ENCODE results near the gene CLIP2. TPM values are rescaled to one million over a fixed set of nuclear protein-coding genes. Genes with fewer than 3 reads are reported as not detected.

Gene CLIP2
- total and polyA plus RNA-seq, 2 of the 8 experiments (the other 6 are each of a cell fraction or from before 2014, with no cell fraction given) = 8.3 to 41.5 TPM

GRCh38 chr7:74266191-74266963 is 22.8 kb upstream of the CLIP2 start:
- H4K8ac ChIP-seq (ENCODE audit: extremely low read depth, insufficient read depth, low read length) = no peak overlapping the region
- H3K79me1 ChIP-seq (ENCODE audit: low read depth, low read length) = no peaks in the 10 kb centered on the region
- no peak overlapping the region for H3K14ac ChIP-seq (ENCODE audit: insufficient read length)
- H3K9me3 ChIP-seq (ENCODE audit: insufficient read depth in 2 of 2, low read depth in 1 of 2, low read length in 1 of 2) = no peaks in the 10 kb centered on the region
- WGBS, 2 experiments (ENCODE audit: extremely low coverage in 1 of 2, insufficient coverage in 1 of 2, insufficient read length in 1 of 2, insufficient replicate concordance in 2 of 2, low coverage in 1 of 2, low lambda C conversion rate in 2 of 2, missing lambda C conversion rate in 1 of 2) = 85% methylated on average over 7 of the region's 7 CpGs; no CpG with 5 or more reads in 1 of the 2 experiments
- H3K4me1 ChIP-seq (replicated peaks in 1 of 4; ENCODE audit: control insufficient read depth in 3 of 4, insufficient read depth in 4 of 4, low read length in 3 of 4) = no peaks in the 10 kb centered on the region; a peak in 1 of 7 replicates
- no peak overlapping the region; the same call in 1 of the 2 replicates for H2BK12ac ChIP-seq (ENCODE audit: low read depth, low read length)
- H2AK5ac ChIP-seq (ENCODE audit: low read depth, low read length) = no peak overlapping the region
- H4K91ac ChIP-seq (replicated peaks; ENCODE audit: insufficient read length, low read length) = no peak overlapping the region
- no peak overlapping the region for H2BK15ac ChIP-seq (ENCODE audit: low read length)
- no peak overlapping the region for H3K4ac ChIP-seq (replicated peaks; ENCODE audit: insufficient read length, low read depth, low read length)
- no peak overlapping the region for H2BK5ac ChIP-seq (ENCODE audit: low read depth, low read length)
- POLR2A ChIA-PET (ENCODE audit: partially characterized antibody) = interaction anchor here (0.7 to 1.0 kb wide), 2 partner anchors 22 to 188 kb away, joined by 3 read pairs; partner anchors contain the start of gene CLIP2
- no peaks in the 10 kb centered on the region for H3K79me2 ChIP-seq (ENCODE audit: control insufficient read depth in 1 of 2, insufficient read depth in 2 of 2, low read length in 2 of 2)
- H3K18ac ChIP-seq (ENCODE audit: extremely low read depth, low read length) = no peak overlapping the region
- H3K4me3 ChIP-seq (ENCODE audit: extremely low read depth in 1 of 4, insufficient read depth in 2 of 4, low read depth in 3 of 4, low read length in 4 of 4) = no peak overlapping the region
- no peaks in the 10 kb centered on the region for H3K23me2 ChIP-seq (ENCODE audit: low read depth, low read length)
- H2BK120ac ChIP-seq (replicated peaks; ENCODE audit: low read depth, low read length) = no peak overlapping the region
- H3K27me3 ChIP-seq (replicated peaks in 1 of 4; ENCODE audit: control insufficient read depth in 3 of 4, extremely low read depth in 1 of 4, insufficient read depth in 3 of 4, low read length in 3 of 4) = no peaks in the 10 kb centered on the region
- no peak overlapping the region for H4K5ac ChIP-seq (ENCODE audit: insufficient read length, low read depth, low read length)
- H3K36me3 ChIP-seq (ENCODE audit: control insufficient read depth in 2 of 4, insufficient read depth in 4 of 4, low read length in 3 of 4) = no peaks in the 10 kb centered on the region
- CTCF ChIA-PET (ENCODE audit: partially characterized antibody) = no interaction called here
- FAIRE-seq (no peak), DNase-seq (ENCODE audit: low read depth in 1 of 2, low spot score in 2 of 2) (no peak)
- no peak overlapping the region for H3K9ac ChIP-seq (replicated peaks in 1 of 4; ENCODE audit: extremely low read depth in 1 of 4, low read depth in 3 of 4, low read length in 3 of 4)
- H3K56ac ChIP-seq (replicated peaks; ENCODE audit: insufficient read length, low read depth, low read length) = no peak overlapping the region
- no peak overlapping the region for H2BK20ac ChIP-seq (ENCODE audit: low read length)
- no peaks in the 10 kb centered on the region for H4K20me1 ChIP-seq (replicated peaks in 1 of 2; ENCODE audit: control insufficient read depth in 1 of 2, insufficient read depth in 2 of 2, low read length in 2 of 2)
- H3K23ac ChIP-seq (ENCODE audit: insufficient read length) = no peak overlapping the region
- H3K27ac ChIP-seq (ENCODE audit: low read depth, low read length) = no peak overlapping the region
- H3K4me2 ChIP-seq (ENCODE audit: insufficient read depth in 1 of 2, low read depth in 2 of 2, low read length in 2 of 2) = no peak overlapping the region
- no peak overlapping the region for H2AFZ ChIP-seq (ENCODE audit: low read length)
- TF ChIP-seq SP4 (IDR thresholded peaks at IDR 0.05; ENCODE audit: low read length) (no peak), POU5F1 (IDR thresholded peaks at IDR 0.05; ENCODE audit: low read depth, low read length) (no peak), YY1 (IDR thresholded peaks at IDR 0.05; ENCODE audit: low read depth, low read length) (no peak), RXRA (IDR thresholded peaks at IDR 0.05; ENCODE audit: insufficient read depth, low read depth, low read length) (no peak), ATF3 (IDR thresholded peaks at IDR 0.05; ENCODE audit: insufficient read depth, low read depth, low read length) (no peak), CHD1 (IDR thresholded peaks at IDR 0.05; ENCODE audit: low read depth, low read length) (no peak), RBBP5 (IDR thresholded peaks at IDR 0.05; ENCODE audit: borderline replicate concordance, low read depth, low read length) (no peak), CTBP2 (IDR thresholded peaks at IDR 0.05; ENCODE audit: borderline replicate concordance, insufficient read depth, insufficient read length, low read length) (no peak), E2F6 (IDR thresholded peaks at IDR 0.05) (no peak)
- TF ChIP-seq, protein P1, sequence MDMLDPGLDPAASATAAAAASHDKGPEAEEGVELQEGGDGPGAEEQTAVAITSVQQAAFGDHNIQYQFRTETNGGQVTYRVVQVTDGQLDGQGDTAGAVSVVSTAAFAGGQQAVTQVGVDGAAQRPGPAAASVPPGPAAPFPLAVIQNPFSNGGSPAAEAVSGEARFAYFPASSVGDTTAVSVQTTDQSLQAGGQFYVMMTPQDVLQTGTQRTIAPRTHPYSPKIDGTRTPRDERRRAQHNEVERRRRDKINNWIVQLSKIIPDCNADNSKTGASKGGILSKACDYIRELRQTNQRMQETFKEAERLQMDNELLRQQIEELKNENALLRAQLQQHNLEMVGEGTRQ (IDR thresholded peaks at IDR 0.05; ENCODE audit: low read length) = no peak
